Gastrocnemius medialis (tissue), 4 donors: ENCODE data around the gene AP3B1.

Source experiments
- POLR2A ChIP-seq, 2 donors: fragments of 450-650 bp; IDR thresholded peaks; one replicate each; pipeline ENCODE4 v1.6.1; 2017; ENCODE audit warnings: antibody characterized with exemption in 2 of 2, mild to moderate bottlenecking in 2 of 2, moderate library complexity in 2 of 2
- TF ChIP-seq, protein P1 (sequence below), 5 experiments: fragments of 450-650 bp in 3 of 5; fragments of 200-600 bp in 2 of 5; sonication (generic) in 2 of 5; IDR thresholded peaks in 4 of 5; conservative IDR thresholded peaks in 1 of 5; 1 replicate in 4 of 5; 2 replicates in 1 of 5; pipeline ENCODE4 v1.5.1; 2016 to 2019; ENCODE audit warnings: antibody characterized with exemption in 5 of 5, mild to moderate bottlenecking in 3 of 5, moderate library complexity in 3 of 5

GRCh38 chr5:77999399-77999798 lies 295.1 kb downstream of the AP3B1 start:
- TF ChIP-seq, protein P1, sequence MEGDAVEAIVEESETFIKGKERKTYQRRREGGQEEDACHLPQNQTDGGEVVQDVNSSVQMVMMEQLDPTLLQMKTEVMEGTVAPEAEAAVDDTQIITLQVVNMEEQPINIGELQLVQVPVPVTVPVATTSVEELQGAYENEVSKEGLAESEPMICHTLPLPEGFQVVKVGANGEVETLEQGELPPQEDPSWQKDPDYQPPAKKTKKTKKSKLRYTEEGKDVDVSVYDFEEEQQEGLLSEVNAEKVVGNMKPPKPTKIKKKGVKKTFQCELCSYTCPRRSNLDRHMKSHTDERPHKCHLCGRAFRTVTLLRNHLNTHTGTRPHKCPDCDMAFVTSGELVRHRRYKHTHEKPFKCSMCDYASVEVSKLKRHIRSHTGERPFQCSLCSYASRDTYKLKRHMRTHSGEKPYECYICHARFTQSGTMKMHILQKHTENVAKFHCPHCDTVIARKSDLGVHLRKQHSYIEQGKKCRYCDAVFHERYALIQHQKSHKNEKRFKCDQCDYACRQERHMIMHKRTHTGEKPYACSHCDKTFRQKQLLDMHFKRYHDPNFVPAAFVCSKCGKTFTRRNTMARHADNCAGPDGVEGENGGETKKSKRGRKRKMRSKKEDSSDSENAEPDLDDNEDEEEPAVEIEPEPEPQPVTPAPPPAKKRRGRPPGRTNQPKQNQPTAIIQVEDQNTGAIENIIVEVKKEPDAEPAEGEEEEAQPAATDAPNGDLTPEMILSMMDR (IDR thresholded peaks at IDR 0.05 in 4 of 5, conservative IDR thresholded peaks at IDR 0.05 in 1 of 5) = no peak
- no peak for TF ChIP-seq POLR2A (IDR thresholded peaks at IDR 0.05)
